OCI-LY3 (cell line): Measurements from ENCODE around the gene ZC3H18.
A peak's percentile ranks its signal among the peaks of the same experiment; 100 is the strongest.

ENCODE experiments used
- H2AFZ ChIP-seq: fragments of 200-600, 300-600 bp; shearing (Covaris generic); 2 replicates; pipeline ENCODE4 v1.6.0; 2014; ENCODE audit warnings: antibody characterized with exemption, low read depth, low read length
- H3K27ac ChIP-seq: fragments of 200-600, 300-600 bp; sonication (generic); 2 replicates; pipeline ENCODE4 v1.5.1; 2014; ENCODE audit warnings: mild to moderate bottlenecking, low read length, moderate library complexity, mixed read lengths
- H3K27me3 ChIP-seq: fragments of 200-600, 300-600 bp; sonication (generic); 2 replicates; pipeline ENCODE4 v1.6.1; 2014; ENCODE audit warnings: low read depth, low read length, mixed read lengths
- H3K36me3 ChIP-seq: fragments of 200-600, 300-600 bp; sonication (generic); replicated peaks from 2 replicates; pipeline ENCODE3; 2014; ENCODE audit warnings: low read depth, low read length, mixed read lengths
- H3K4me1 ChIP-seq: fragments of 300-600, 200-600 bp; sonication (generic); 2 replicates; pipeline ENCODE4 v1.6.1; 2014; ENCODE audit warnings: low read length, mixed read lengths
- H3K4me2 ChIP-seq: fragments of 200-600, 300-600 bp; sonication (generic); 2 replicates; pipeline ENCODE4 v1.6.1; 2014; ENCODE audit warnings: low read length, mixed read lengths
- H3K4me3 ChIP-seq: fragments of 300-600, 200-600 bp; sonication (generic); 2 replicates; pipeline ENCODE4 v1.5.1; 2014; ENCODE audit warnings: antibody characterized with exemption, mild to moderate bottlenecking, low read length, moderate library complexity
- H3K79me2 ChIP-seq: fragments of 300-600, 200-600 bp; shearing (Covaris generic); 2 replicates; pipeline ENCODE4 v1.6.1; 2014; ENCODE audit warnings: mild to moderate bottlenecking, low read length, mixed read lengths
- H3K9ac ChIP-seq: fragments of 300-600, 200-600 bp; shearing (Covaris generic); 2 replicates; pipeline ENCODE4 v1.6.0; 2014; ENCODE audit warnings: mild to moderate bottlenecking, low read length, moderate library complexity
- H3K9me3 ChIP-seq: fragments of 200-600, 300-600 bp; shearing (Covaris generic); 2 replicates; pipeline ENCODE4 v1.6.1; 2014; ENCODE audit warnings: low read length, mixed read lengths; ENCODE audit not compliant: insufficient read depth
- H4K20me1 ChIP-seq: fragments of 200-600, 300-600 bp; sonication (generic); 2 replicates; pipeline ENCODE4 v1.6.1; 2016; ENCODE audit warnings: low read length, mixed read lengths; ENCODE audit not compliant: insufficient read depth
- CTCF ChIP-seq: fragments of 200-600, 300-600 bp; sonication (generic); IDR thresholded peaks from 2 replicates; pipeline ENCODE4 v1.5.1; 2014; ENCODE audit warnings: antibody characterized with exemption, low read length, low read depth
- EZH2phosphoT487 ChIP-seq: fragments of 200-600 bp; shearing (Covaris generic); IDR thresholded peaks from 2 replicates; pipeline ENCODE4 v1.6.1; 2018; ENCODE audit warnings: antibody characterized with exemption, mixed run types, low read depth

Gene ZC3H18

GRCh38 chr16:88662222-88662842 is 92.1 kb downstream of the ZC3H18 start:
- Histone ChIP-seq H4K20me1 (peaks cover 29% of the 10 kb centered on the region), H3K79me2 (peaks cover 48% of the 10 kb centered on the region), H3K27ac (peak overlapping the region; percentile 72), H3K36me3 (peaks cover 31% of the 10 kb centered on the region), H2AFZ (peak overlapping the region; percentile 53; the same call in 1 of the 2 replicates), H3K4me1 (peaks cover 24% of the 10 kb centered on the region), H3K27me3 (no peaks in the 10 kb centered on the region), H3K4me3 (peak overlapping the region; percentile 85), H3K9me3 (no peaks in the 10 kb centered on the region), H3K4me2 (peak overlapping the region; percentile 69), H3K9ac (peak overlapping the region; percentile 89)
- TF ChIP-seq CTCF (no peak), EZH2phosphoT487 (no peak)

GRCh38 chr16:88662843-88663606 is 92.8 kb downstream of the ZC3H18 start, which contains the start of gene MVD:
MVD (minus strand) TSS chr16:88663091; CDS start chr16:88663080, 11 bp downstream.
- Histone ChIP-seq H2AFZ (peak within 1 kb of the TSS; percentile 65; the same call in 1 of the 2 replicates), H3K9ac (peak within 1 kb of the TSS; percentile 89), H3K4me1 (peaks cover 24% of the 10 kb centered on the region), H3K9me3 (no peaks in the 10 kb centered on the region), H4K20me1 (peaks cover 24% of the 10 kb centered on the region), H3K4me2 (peak within 1 kb of the TSS; percentile 77), H3K79me2 (peaks cover 42% of the 10 kb centered on the region), H3K27me3 (no peaks in the 10 kb centered on the region), H3K4me3 (peak within 1 kb of the TSS; percentile 85), H3K36me3 (peaks cover 24% of the 10 kb centered on the region), H3K27ac (peak within 1 kb of the TSS; percentile 72)
- TF ChIP-seq EZH2phosphoT487 (no peak), CTCF (no peak)

GRCh38 chr16:88665148-88665547 is 94.9 kb downstream of the ZC3H18 start:
- Histone ChIP-seq H3K36me3 (peaks cover 15% of the 10 kb centered on the region), H3K9ac (no peak overlapping the region), H3K27ac (no peak overlapping the region), H2AFZ (no peak overlapping the region), H3K79me2 (peaks cover 24% of the 10 kb centered on the region), H3K27me3 (no peaks in the 10 kb centered on the region), H3K4me1 (peaks cover 24% of the 10 kb centered on the region), H4K20me1 (peaks cover 8% of the 10 kb centered on the region), H3K9me3 (no peaks in the 10 kb centered on the region), H3K4me3 (no peak overlapping the region), H3K4me2 (peak overlapping the region; percentile 13; the same call in 1 of the 2 replicates)
- no peak for TF ChIP-seq EZH2phosphoT487
- TF ChIP-seq CTCF: no peak

- TF ChIP-seq EZH2phosphoT487 (no peak), CTCF (no peak)
- peaks cover 24% of the 10 kb centered on the region for H3K4me1 ChIP-seq
- peaks cover 21% of the 10 kb centered on the region for H3K79me2 ChIP-seq
- no peak overlapping the region for H3K27ac ChIP-seq
- H3K9me3 ChIP-seq: no peaks in the 10 kb centered on the region
- no peaks in the 10 kb centered on the region for H3K27me3 ChIP-seq
- no peak overlapping the region for H2AFZ ChIP-seq
- H3K36me3 ChIP-seq: peaks cover 14% of the 10 kb centered on the region
- H3K9ac ChIP-seq: no peak overlapping the region
- H3K4me3 ChIP-seq: no peak overlapping the region
- H4K20me1 ChIP-seq: peaks cover 6% of the 10 kb centered on the region; the same call in 1 of the 2 replicates
- H3K4me2 ChIP-seq: no peak overlapping the region
These were observed 95.4 kb downstream of the ZC3H18 start for GRCh38 chr16:88665570-88665969.
